Right ventricle myocardium superior (tissue), 1 donor: ENCODE measurements around the gene CFAP97. TPM values are rescaled to one million over a fixed set of nuclear protein-coding genes. Genes with fewer than 3 reads are reported as not detected.
"Not testable (repeated sequence)": the region's sequence is repeated elsewhere in the genome, so short reads cannot be mapped to it uniquely, and the experiment has no call there.

Experiments used
- ATAC-seq: fragments of 200-7000 bp; cut with Tn5 transposase; one replicate; pipeline ENCODE4 v1.9.1; 2020; ENCODE audit warnings: mild to moderate bottlenecking; ENCODE audit not compliant: poor library complexity
- DNase-seq: peaks from one replicate; pipeline ENCODE4 v3.0.0-alpha.2; 2020
- intact Hi-C: fragments of 100-400 bp; cut with DNase I; formaldehyde crosslinking; loops from one replicate; pipeline ENCODE4 v1.11.2; 2022
- total RNA-seq: library from RNA; stranded (reverse); fragmentation: NEBNext Ultra II Directional; extraction: Animal tissue kit (Norgen Biotek cat#: 25700); gene quantifications from one replicate; pipeline ENCODE4 v1.2.1, GENCODE V29; 2021
- donor health status: DM: no; HTN: yes; CAD: no; lungs with severe emphysema.

The CFAP97 gene
- total RNA-seq, 1 donor from 2014 or later = 11.3 TPM

DNA sequence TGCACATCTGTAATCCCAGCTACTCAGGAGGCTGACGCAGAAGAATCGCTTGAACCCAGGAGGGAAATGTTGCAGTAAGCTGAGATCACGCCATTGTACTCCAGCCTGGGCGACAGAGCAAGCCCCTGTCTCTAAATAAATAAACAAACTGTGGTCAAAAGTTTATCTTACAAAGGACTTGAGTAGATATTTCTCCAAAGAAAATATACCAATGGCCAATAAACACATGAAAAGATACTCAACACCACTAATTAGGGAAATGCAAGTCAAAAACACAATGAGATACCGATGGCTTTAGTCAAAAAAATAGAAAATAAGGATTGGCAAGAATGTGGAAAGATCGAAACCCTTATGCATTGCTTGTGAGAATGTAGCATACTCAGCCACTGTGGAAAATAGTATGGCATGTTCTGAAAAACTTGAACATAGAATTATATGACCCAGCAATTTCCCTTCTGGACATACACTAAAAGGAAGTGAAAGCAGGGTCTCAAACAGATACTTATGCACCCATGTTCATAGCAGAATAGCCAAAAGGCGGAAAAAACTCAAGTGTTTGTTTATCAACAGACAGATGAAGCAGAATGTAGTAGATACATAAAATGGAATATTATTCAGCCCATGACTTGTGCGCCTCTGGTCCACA lies 2.0 kb upstream of the CFAP97 start:
- DNase-seq (no peak), ATAC-seq (no peak)
- intact Hi-C loops = loop anchor here (10.0 kb wide), 1 partner anchor 189 kb away; the partner anchor contains the start of genes ANKRD37 and LRP2BP

DNA sequence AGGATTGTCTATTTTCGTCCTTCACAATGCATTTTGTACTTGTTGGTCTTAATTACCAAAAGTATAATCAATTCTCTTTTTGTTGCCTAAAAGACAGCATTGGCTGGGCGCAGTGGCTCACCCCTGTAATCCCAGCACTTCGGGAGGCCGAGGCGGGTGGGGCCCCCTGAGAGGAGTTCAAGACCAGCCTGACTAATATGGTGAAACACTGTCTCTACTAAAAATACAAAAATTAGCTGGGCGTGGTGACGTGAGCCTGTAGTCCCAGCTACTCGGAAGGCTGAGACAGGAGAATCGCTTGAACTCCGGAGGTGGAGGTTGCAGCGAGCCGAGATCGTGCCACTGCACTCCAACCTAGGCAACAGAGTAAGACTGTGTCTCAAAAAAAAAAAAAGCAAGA lies 1.3 kb upstream of the CFAP97 start:
- ATAC-seq, DNase-seq: not testable (repeated sequence)
- intact Hi-C loops = loop anchor here (10.0 kb wide), 1 partner anchor 190 kb away; the partner anchor contains the start of genes ANKRD37 and LRP2BP

DNA sequence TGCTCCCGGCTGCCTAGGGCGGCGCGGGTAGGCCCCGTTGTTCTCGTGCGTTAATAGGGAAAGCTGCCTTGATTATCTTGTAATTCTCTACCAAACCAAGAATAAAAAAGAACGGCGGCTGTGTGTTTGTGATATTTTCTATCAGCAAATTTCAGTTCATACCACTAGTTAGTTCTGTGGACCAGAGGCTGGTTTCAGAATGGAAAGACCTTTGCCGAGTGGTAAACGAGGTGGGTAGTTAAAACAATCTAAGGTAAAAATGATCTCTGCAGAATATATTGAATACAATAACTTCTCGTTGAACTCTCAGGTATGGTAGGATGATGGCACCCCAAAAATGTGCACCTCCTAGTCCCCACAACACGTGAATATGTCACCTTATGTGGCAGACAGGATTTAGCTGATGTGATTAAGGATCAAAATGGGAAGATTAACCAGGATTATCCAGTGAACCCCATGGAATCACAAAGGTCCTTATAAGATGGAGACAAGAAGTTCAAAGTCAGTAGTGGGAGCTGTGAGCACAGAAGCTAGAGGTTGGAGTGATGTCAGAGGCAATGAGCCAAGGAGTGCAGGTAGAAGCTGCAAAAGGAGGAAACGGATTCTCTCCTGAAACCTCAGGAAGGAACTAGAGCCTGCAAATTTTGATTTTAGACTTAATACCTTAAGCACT lies 574 bp upstream of the CFAP97 start:
- ATAC-seq (no peak), DNase-seq (no peak)
- intact Hi-C loops = loop anchor here (10.0 kb wide), 1 partner anchor 190 kb away; the partner anchor contains the start of genes ANKRD37 and LRP2BP

DNA sequence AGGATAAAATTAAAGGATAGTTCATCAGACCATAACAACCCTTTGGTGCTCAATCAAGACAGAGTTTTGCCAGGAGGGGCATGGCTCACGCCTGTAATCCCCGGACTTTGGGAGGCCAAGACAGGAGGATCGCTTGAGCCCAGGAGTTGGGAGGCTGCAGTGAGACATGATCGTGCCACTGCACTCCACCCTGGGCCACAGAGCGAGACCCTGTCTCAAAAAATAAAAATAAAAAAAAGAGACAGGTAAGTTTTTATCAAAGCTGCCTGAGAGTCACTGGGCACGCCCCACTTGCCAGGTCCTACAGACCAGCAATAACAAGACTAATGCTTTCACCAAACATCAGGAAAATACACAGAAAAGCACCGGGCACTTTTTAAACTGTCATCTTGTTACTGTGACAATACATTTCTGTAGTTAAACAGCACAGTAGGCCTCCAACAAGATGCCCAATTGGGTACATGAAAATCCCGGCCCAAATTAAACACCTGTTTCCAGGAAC lies 765 bp downstream of the CFAP97 start:
- ATAC-seq (peak; percentile 1), DNase-seq (no peak)
- intact Hi-C loops = loop anchor here (10.0 kb wide), 1 partner anchor 192 kb away; the partner anchor contains the start of genes ANKRD37 and LRP2BP

DNA sequence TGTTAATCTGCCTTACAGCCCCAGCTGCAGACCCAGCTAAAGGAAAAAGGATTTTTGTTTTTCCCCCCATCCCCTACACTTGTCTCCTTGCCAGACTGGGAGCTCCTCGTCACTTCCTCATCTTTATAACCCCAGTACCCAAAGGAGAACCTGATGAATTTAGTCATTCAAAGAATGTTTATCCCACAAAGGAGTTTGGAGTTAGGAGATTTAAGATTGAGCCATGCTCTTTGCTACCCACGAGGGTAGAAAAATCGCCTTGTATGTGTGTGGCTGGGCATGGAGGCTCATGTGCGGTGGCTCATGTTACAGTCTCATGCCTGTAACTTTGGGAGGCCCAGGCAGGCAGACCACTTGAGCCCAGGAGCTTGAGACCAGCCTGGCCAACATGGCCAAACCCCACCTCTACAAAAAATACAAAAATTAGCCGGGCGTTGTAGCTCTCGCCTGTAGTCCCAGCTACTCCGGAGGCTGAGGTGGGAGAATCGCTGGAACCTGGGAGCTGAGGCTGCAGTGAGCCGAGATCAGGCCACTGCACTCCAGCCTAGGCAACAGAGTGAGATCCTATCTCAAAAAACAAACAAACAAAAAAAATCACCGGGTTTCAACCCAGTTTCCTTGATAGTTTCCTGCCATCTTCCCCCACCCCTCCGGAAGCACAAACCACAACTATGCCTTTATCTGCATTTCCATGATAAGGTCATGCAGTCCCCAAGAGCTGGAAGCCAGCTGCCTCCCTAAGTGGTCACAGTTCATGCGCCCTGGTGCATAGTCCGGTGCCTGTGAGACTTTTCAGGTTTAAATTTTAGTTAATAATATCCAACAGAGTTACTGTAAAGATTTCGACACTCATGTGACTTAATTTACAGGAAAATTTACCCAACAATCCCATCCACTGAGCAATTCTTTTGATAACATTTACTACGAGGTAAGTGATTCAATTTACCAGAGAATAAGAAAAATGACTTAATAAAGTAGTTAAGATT lies 1.5 kb downstream of the CFAP97 start:
- intact Hi-C loops = loop anchor here (10.0 kb wide), 1 partner anchor 193 kb away; the partner anchor contains the start of genes ANKRD37 and LRP2BP
- DNase-seq (no peak), ATAC-seq (no peak)

DNA sequence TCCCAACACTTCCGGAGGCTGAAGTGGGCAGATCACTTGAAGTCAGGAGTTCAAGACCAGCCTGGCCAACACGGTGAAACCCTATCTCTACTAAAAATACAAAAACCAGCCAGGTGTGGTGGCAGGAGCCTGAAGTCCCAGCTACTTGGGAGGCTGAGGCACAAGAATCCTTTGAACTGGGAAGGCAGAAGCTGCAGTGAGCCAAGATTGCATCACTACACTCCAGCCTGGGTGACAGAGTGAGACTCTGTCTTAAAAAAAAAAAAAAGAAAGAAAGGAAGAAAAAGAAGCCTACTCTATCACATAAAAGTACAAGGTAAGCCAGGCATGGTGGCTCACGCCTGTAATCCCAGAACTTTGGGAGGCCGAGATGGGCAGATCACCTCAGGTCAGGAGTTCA lies 5.6 kb downstream of the CFAP97 start:
- ATAC-seq, intact Hi-C loops, DNase-seq: not testable (repeated sequence)

DNA sequence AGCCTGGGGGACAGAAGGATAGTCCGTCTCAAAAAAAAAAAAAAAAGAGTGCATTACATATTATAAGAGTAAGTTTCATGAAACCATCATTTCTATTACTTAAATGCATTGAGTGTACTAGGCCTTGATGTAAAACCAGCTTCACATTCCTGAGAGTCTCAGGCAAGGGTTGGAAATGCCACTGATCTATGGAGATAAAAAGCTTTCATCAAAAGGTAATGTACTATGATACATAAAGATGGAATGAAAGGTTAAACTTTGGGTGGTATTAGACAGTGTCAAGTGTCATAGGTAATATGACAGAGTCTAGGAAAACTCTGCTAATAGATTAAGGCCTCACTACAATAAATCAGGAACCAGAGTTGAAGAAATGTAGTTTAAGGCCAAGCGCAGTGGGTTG lies 7.4 kb downstream of the CFAP97 start:
- intact Hi-C loops = no loop called here
- ATAC-seq = no peak
- DNase-seq = no peak

DNA sequence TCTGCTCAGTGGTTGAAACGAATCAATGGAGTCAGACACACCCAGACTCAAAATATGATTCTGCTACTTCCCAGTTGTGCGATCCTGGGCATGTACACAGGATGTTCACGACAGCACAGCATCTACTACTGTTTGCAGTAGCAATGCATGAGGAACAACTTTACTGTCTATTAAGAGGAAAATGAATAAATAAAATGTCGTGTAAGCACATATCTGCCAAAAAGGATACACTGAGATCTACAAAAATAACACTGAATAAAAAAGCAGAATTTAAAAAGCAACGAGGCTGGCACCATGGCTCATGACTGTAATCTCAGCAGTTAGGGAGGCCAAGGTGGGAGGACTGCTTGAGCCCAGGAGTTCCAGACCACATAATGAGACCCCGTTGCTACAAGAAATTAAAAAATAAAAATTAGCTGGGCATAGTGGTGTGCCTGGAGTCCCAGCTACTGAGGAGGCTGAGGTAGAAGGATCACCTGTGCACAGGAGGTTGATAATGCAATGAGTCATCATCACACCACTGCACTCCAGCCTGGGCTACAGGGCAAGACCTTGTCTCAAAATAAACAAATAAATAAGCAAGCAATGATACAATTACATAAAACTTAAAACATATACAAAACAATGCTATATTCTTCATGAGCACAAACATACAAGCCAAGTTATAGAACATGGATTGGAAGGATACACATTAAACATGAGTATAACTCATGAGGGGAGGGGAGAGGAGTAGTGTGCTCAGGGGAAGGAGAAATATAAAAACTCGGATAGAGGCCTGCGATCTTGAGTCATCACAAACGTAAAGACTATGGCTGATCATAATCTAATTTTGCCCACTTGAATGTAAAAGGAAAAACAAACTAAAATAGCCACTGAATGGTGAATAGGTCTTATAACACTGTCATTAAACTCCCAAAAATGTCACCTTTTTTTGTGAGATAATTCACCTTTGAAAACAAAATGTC lies 8.6 kb downstream of the CFAP97 start:
- intact Hi-C loops = no loop called here
- DNase-seq (no peak), ATAC-seq (no peak)

DNA sequence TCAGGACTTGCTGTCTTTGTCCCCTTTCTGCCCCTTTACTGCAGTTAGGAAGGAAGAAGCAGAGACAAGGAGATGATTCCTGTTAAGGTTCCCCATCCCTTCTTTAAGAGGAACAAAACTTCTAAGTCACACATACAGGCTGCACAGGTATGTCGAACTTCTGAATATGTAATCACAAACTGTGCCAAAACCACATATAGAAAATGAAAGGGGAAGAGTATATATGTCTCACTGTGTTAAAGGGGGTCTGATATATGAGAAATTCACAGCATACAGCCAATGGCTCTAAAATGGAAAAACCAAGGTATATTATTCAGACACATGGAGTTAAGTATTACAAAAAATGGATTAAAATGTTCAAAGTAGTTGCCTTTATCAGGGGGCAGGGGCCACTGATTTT lies 11.7 kb downstream of the CFAP97 start:
- ATAC-seq (no peak), DNase-seq (no peak)
- intact Hi-C loops = no loop called here

DNA sequence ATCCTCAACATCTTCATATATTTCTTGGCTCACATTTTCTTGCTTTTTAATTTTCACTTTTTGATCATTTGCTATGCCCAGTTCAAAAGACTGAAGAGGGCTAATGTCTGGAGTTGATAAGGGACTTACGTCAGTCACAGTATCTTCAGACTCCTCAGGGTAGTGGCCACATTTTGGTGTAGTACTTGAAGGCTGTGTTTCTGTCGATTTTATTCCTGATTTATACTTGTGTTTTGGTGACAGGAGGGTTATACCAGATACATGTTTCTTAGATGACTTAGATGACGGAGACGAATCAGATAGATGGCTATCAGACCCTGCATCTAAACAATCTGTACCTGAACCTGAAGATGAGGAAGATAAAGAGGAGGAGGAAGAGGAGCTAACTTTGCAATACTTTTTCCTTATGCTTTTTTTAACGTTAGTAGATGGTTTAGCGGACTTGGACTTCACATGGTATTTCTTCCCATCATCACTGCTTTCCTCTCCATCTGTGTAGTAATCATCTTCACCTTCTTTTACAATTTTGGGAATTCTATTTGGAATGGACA lies 13.4 kb downstream of the CFAP97 start:
- intact Hi-C loops = no loop called here
- no peak for ATAC-seq

DNA sequence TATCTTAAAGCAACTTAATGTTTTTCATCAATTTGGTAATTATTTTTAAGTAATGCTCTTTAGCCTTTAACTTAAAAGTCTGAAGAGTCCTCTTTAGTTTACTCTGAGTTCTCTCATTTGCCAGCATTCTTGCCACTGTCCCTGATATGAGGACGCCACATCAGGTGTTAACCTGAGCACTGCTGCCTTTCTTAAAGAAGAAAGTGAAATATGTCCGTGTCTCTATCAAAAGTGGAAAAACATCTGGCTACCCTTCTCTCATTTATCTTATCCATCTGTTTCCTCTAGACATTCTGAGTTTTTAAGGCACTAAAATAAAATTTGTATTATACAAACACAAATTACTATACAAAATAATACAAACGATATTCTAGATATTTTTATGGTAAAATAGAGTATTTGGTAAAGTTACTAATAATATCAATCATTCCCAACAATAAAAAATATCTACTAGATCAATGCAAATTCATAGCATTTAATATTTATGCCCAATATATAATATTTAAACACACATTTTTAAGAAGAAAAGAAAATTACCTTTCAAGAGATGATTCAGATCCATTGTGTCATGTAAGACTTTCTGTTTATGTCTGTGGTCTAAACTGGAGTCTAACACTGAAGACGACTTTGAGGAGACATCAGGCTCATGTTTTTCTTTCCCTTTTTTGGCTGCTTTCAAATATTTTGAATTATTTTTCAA lies 14.0 kb downstream of the CFAP97 start:
- DNase-seq (no peak), ATAC-seq (no peak)
- intact Hi-C loops = no loop called here

More for the DNA sequence above, 13.4 kb downstream of the CFAP97 start:
- DNase-seq = no peak

DNA sequence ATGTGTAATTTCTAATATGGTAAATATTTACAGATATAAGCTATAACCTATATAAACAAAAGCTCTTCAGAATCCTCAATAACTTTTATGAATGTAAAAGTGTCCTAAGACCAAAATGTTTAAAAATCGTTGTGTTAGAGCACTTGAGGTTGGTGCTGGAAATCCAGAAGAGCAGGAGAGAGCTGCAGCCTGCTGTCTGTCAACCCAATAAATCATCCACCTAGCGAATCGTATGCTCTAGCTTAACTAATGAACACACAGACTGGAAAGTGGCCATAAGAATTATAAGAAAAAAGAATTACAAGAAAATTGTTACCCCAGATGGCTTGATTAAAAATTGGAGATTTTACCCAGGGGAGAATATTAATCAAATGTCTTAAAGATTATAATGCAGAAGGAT lies 17.0 kb downstream of the CFAP97 start:
- intact Hi-C loops = no loop called here
- DNase-seq = no peak
- ATAC-seq = no peak

DNA sequence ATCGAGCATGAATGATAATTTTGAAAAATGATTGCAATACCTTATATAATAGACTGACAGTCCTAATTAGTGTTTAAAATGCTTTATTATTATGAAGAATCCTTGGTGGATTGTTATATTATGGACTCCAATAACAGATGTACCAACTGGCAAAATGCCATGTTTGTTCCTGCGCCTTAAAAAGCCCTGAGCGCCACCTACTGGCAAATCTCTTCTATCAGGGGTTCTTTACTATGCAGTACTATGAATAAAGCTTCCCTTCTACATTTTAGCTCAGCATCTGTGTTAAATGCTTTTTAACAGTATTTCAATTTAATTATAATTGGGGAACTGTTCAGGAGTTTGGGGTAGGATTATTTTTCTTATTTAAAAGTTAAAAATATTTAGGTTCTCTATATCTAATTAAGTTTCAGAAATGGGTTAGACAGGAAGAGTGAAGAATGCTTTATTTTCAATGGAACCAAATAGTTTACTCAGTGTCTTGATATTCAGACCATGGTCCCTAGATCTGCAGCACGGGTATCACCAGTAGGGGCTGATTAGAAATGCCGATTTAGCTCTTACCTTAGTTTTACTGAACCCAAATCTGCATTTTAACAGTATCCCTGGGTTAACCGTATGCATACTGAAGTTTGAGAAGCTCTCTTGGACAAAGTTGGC lies 20.0 kb downstream of the CFAP97 start:
- no peak for DNase-seq
- intact Hi-C loops = loop anchor here (5.0 kb wide), 1 partner anchor 146 kb away; no protein-coding TSS in a partner anchor
- ATAC-seq = peak; percentile 85

DNA sequence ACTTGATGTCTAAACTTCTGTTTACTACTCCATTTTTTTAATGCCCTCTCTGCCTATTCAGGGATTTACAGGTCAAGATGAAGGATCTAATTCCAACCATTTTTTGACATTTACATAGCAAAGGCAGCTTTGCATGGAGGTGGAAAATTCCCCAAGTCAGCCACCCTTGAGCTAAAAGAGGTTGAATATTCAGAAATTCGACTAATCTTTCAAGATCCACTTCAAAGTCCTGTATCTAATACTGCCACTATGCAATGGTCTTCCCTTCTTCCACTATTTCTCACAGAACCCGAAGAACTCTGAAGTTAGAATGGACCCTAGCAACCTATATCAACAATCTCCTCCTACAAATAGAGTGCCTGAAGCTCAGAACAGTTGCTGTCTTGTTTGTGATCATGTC lies 21.6 kb downstream of the CFAP97 start:
- intact Hi-C loops = loop anchor here (5.0 kb wide), 1 partner anchor 145 kb away; no protein-coding TSS in a partner anchor
- ATAC-seq = no peak
- DNase-seq = no peak

DNA sequence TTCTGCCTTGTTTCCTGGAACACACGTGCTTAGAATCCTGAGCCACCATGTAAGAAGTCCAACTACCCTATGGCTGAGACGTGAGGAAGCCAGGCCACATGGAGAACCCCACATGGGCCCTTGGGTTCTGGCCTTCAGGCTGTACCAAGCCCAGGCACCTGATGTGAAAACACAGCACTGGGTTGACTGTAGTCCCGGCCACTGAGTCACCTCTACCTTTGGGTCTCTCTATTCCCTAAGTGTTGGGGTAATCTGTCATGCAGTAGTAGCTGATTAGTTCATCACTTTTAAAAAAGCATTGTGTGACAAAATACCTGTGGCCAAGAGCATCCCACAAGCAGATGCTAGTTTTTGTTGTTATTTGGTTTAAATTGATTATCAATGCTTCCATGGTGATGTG lies 24.3 kb downstream of the CFAP97 start:
- DNase-seq (no peak), ATAC-seq (no peak)
- intact Hi-C loops = no loop called here

DNA sequence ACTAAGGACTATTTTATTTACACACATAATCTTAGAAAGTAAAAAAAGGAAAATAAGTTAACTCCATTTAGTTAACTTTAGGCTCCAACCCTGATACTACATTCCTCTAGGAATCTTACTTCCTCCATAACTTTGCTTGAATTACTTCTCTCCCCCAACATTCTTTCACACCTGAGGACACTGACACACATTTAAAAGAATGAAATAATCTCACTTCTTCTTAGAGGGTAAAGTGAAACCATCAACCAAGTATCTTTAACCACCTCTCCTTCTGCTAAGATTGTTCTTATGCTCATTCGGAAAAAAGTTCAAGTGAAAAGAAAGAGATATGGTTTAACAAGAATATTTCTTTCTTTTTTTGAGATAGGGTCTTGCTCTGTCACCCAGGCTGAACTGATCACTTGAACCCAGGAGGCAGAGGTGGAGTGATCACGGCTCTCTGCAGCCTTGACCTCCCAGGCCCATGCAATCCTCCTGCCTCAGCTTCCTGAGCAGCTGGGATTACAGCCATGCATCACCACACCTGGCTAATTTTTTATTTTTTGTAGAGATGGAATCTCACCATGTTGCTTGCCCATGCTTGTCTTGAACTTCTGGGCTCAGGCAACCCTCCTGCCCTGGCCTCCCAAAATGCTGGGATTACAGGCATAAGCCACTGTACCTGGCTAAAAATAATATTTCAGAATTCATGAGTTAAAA lies 32.3 kb downstream of the CFAP97 start:
- DNase-seq (no peak), ATAC-seq (no peak)
- intact Hi-C loops = no loop called here
